Ectodermal cell (in vitro differentiated cells): Measurements from ENCODE around the gene TEAD3.

Experiments used
- H3K27ac ChIP-seq: 2 replicates; pipeline ENCODE4 v1.7.0; 2013; ENCODE audit warnings: mild to moderate bottlenecking, low read depth, low read length; ENCODE audit not compliant: insufficient read depth, poor library complexity, severe bottlenecking
- H3K27me3 ChIP-seq: 2 replicates; pipeline ENCODE4 v1.7.0; 2013; ENCODE audit warnings: mild to moderate bottlenecking, low read length; ENCODE audit not compliant: insufficient read depth, control insufficient read depth, poor library complexity, severe bottlenecking
- H3K36me3 ChIP-seq: one replicate; pipeline ENCODE4 v1.7.0; 2013; ENCODE audit warnings: low read length; ENCODE audit not compliant: control insufficient read depth, insufficient read depth
- H3K4me1 ChIP-seq: one replicate; pipeline ENCODE4 v1.7.0; 2013; ENCODE audit warnings: low read length; ENCODE audit not compliant: control insufficient read depth, insufficient read depth
- H3K4me3 ChIP-seq: 2 replicates; pipeline ENCODE4 v1.7.0; 2013; ENCODE audit warnings: low read depth, low read length, control low read depth; ENCODE audit not compliant: insufficient read depth
- H3K9me3 ChIP-seq: 2 replicates; pipeline ENCODE4 v1.7.0; 2013; ENCODE audit warnings: mild to moderate bottlenecking, low read length, moderate library complexity; ENCODE audit not compliant: control insufficient read depth
- WGBS, 2 experiments: methylation state at CpG; one replicate each; pipeline ENCODE4 v1.1.7; 2013; ENCODE audit warnings: missing lambda C conversion rate in 2 of 2; 5-methylcytosine and 5-hydroxymethylcytosine counted together

The TEAD3 gene

DNA sequence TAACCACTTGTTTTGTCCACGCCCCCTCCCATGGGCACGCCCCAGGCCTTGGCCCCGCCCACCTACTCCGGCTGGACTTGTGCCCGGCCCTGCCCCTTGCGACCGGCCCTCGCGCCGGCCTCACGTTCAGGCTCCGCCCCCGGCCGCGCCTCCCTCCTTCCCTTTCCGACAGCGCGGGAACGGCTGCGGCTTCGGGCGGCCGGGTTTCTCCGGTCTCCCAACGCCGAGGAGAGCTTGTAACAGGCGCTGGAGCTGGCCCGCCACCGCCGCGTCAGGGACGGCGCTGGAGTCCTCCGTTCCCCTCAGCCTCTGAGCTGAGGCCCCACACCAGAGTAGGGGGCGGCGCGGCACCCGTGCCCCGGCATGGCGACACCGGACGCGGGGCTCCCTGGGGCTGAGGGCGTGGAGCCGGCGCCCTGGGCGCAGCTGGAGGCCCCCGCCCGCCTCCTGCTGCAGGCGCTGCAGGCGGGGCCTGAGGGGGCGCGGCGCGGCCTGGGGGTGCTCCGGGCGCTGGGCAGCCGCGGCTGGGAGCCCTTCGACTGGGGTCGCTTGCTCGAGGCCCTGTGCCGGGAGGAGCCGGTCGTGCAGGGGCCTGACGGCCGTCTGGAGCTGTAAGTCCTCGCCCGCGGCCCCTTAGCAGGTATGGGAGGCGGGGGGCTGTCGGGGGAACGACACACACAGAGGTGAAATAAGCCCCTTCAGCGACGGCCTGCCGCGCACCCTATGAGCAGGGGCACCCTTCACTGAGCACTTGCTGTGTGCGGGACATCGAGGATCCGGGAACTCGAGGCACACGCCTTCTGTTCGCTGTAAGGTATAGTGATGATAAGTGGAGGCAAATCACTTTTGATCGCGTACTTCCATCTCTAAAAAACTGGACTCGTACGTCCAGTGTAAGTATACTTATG is 44.4 kb downstream of the TEAD3 start, which contains the start of gene FANCE:
Gene FANCE (plus strand): TSS at position 156 of the 908 bp plus-strand sequence. CDS start 208 bp downstream, at position 364.
- WGBS, 2 experiments: 2% methylated on average over 85 to 87 of the region's 87 CpGs
- no peak within 1 kb of the TSS for H3K27ac ChIP-seq
- H3K27me3 ChIP-seq: peaks cover 25% of the 10 kb centered on the region
- peak within 1 kb of the TSS; percentile 70 for H3K4me3 ChIP-seq
- H3K9me3 ChIP-seq: no peaks in the 10 kb centered on the region
- peaks cover 4% of the 10 kb centered on the region for H3K36me3 ChIP-seq
- peaks cover 21% of the 10 kb centered on the region for H3K4me1 ChIP-seq

DNA sequence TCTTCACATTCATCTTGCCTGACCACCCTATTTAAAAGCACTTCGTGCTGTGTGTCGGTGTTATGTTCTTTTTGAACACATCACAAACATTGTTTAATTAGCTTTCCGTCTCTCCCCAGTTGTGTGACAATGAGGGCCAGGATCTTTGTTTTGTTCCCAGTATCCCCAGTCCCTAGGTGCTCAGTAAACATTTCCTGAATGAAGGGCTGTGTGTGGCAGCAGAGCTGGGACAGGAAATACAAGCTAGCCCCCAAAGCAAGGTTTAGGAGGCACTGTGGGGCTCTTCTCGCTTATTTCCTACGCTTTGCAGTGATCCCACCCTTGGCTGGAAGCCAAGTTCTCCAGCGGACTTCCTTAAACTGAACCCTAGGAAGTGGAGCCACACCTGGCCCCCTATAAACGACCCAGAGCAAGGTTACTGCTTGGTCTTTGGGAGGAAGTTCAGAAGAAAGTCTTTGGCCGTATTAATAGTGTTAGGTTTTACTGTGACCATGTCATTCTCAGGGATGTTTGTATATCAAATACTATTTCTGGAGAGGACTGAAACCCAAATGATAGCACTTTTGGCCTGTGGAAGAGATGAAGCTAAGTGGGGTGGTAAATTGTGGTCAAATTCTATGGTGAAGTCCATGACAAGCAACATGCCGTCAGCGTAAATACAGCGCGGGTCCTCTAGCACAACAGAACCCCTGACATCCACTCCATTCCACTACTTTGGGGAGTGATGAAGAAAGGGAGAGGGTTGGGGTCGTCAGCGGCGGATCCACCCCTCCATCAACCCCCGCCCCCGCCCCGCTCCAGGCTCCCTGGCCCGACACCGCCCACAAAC is 45.3 kb downstream of the TEAD3 start:
- H3K27ac ChIP-seq: no peak overlapping the region
- H3K36me3 ChIP-seq: no peaks in the 10 kb centered on the region
- peaks cover 21% of the 10 kb centered on the region for H3K4me1 ChIP-seq
- 31 to 52% methylated on average over 11 to 20 of the region's 20 CpGs for WGBS, 2 experiments
- no peaks in the 10 kb centered on the region for H3K9me3 ChIP-seq
- peaks cover 25% of the 10 kb centered on the region for H3K27me3 ChIP-seq
- H3K4me3 ChIP-seq: no peak overlapping the region

DNA sequence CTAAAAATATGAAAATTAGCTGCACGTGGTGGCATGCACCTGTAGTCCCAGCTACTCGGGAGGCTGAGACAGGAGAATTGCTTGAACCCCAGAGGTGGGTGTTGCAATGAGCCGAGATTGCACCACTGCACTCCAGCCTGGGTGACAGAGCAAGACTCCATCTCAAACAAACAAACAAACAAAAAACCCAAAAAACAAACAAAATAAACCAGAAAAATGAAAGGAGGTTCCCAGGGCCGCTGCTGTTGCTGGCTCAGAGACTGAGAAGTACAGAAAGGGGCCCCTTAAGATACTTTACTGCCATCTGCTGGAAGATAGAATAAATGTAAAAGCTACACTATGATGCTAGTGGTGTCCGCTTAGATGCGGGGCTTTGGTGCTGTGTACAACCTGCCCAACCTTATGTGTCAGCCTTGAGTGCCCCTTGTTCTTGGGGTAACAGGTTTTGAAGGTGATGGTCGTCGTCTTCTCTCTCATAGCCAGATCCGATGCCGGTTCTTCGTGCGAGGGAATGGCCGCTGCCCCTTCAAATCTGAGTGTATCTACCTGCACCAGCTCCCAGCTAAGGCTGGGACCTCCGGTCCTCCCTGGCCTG is 47.5 kb downstream of the TEAD3 start:
- Histone ChIP-seq H3K27ac (no peak overlapping the region), H3K4me3 (no peak overlapping the region), H3K4me1 (peaks cover 14% of the 10 kb centered on the region), H3K27me3 (peaks cover 25% of the 10 kb centered on the region), H3K9me3 (no peaks in the 10 kb centered on the region), H3K36me3 (no peaks in the 10 kb centered on the region)
- WGBS, 2 experiments: 42 to 47% methylated on average over 14 of the region's 14 CpGs

DNA sequence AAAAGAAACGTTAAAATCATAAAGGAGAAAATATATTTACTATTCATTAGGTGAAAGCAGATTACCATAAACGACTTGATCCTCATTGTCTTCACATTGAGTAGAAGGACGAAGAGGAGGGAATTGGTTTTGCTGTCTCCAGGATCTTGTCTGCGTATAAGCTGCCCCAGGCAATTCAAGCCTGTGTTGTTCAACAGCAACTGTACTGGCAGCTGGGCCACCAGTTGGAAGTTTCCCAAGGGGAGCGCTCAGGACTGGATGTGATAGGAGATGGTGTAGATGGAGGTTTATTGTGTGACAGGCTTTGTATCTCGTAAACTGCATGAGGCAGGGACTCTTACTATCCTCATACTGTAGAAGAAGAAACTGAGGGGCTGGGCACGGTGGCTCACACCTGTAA is 48.7 kb downstream of the TEAD3 start:
- H3K4me3 ChIP-seq: no peak overlapping the region
- WGBS, 2 experiments: 80% methylated on average over 7 of the region's 7 CpGs
- H3K27ac ChIP-seq: no peak overlapping the region
- no peaks in the 10 kb centered on the region for H3K9me3 ChIP-seq
- H3K36me3 ChIP-seq: no peaks in the 10 kb centered on the region
- H3K4me1 ChIP-seq: peaks cover 4% of the 10 kb centered on the region
- peaks cover 21% of the 10 kb centered on the region for H3K27me3 ChIP-seq

DNA sequence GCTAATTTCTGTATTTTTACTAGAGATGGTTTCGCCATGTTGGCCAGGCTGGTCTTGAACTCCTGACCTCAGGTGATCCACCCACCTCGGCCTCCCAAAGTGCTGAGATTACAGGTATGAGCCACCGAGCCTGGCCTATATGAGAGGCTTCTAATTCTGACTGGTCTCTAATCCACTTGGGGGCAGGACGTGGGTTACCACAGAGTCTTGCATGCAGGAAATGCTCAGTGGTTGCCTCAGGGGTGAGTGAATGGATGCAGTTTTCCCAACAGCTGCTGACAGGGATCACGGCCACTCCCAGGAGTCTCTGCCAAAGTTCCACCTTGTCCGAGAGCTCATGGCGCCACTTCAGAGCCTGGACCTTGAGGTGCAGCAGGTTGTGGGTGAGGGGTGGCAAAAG is 51.2 kb downstream of the TEAD3 start:
- Histone ChIP-seq H3K4me1 (no peaks in the 10 kb centered on the region), H3K36me3 (no peaks in the 10 kb centered on the region), H3K27ac (no peak overlapping the region), H3K9me3 (no peaks in the 10 kb centered on the region), H3K27me3 (peaks cover 12% of the 10 kb centered on the region), H3K4me3 (no peak overlapping the region)
- WGBS, 2 experiments: 89 to 93% methylated on average over 7 of the region's 7 CpGs

DNA sequence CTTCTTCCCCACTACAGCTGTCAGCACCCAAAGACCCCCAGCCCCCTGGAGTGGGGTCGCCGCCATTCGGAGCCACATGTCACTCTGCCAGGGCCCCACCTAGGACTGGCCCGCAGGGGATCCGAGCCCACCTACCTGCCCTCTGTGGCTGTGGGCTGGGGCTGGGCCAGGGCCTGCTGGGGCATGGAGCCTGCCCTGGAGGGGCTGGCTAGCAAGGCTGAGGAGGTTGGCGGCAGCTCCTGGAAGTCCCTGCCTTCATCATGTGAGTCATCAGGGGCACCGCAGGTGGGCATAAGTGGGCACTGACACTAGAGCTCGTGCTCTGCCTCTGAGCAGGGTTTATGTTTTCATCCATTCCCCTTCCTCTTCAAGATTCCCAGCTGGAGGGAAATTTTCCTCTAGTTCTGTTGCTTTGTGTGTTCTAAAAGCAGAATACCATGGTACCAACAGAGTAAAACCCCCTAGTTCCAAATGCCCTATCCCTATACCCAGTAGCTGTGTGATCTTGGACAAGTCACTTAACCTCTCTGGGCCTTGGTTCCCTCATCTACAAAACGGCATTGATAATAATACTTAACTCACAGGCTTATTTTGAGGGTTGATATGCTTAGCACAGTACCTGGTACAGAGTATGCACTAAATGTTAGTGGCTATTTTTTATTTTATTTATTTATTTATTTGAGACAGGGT is 53.4 kb downstream of the TEAD3 start:
- 88 to 89% methylated on average over 9 of the region's 9 CpGs for WGBS, 2 experiments
- no peaks in the 10 kb centered on the region for H3K9me3 ChIP-seq
- no peak overlapping the region for H3K27ac ChIP-seq
- H3K27me3 ChIP-seq: no peaks in the 10 kb centered on the region
- no peak overlapping the region for H3K4me3 ChIP-seq
- no peaks in the 10 kb centered on the region for H3K36me3 ChIP-seq
- no peaks in the 10 kb centered on the region for H3K4me1 ChIP-seq

DNA sequence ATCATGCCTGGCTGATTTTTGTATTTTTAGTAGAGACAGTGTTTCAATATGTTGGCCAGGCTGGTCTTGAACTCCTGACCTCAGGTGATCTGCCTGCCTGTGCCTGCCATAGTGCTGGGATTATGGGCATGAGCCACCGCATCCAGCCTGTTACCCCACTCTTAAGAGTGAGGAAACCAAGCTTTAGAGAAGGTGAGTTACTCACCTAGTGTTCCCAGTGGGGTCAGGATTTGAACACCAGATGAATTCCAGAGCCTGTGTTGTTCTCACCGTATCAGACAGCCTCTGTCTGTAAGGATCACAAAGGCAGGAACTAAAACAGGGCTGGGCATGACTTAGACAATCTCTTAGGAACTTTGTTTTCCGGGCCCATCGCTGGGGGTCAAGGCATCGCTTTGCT is 54.2 kb downstream of the TEAD3 start:
- no peak overlapping the region for H3K4me3 ChIP-seq
- no peaks in the 10 kb centered on the region for H3K4me1 ChIP-seq
- H3K9me3 ChIP-seq: no peaks in the 10 kb centered on the region
- H3K27ac ChIP-seq: no peak overlapping the region
- no peaks in the 10 kb centered on the region for H3K36me3 ChIP-seq
- WGBS, 2 experiments: 93% methylated on average over 5 of the region's 5 CpGs
- H3K27me3 ChIP-seq: no peaks in the 10 kb centered on the region

DNA sequence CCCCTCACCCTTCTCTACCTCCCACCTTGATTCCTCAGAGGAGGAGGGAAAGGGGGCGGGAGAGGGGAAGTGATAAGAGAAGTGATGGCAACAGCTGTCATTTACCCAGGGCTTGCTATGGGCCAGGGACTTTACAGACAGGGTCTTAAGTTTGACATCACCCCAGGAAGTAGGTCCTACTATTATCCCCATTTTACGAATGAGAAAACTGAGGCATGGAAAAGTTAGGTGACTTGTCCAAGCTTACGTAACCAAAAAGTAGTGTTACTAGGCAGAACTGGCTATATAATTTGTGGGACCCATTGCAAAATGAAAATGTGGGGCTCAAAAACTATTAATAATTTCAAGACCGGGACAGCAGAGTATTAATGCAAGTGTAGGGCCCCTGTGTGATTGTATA is 55.2 kb downstream of the TEAD3 start:
- H3K4me1 ChIP-seq: no peaks in the 10 kb centered on the region
- no peak overlapping the region for H3K27ac ChIP-seq
- WGBS, 2 experiments: 92 to 93% methylated on average over 3 to 4 of the region's 4 CpGs
- H3K27me3 ChIP-seq: no peaks in the 10 kb centered on the region
- H3K4me3 ChIP-seq: no peak overlapping the region
- no peaks in the 10 kb centered on the region for H3K9me3 ChIP-seq
- no peaks in the 10 kb centered on the region for H3K36me3 ChIP-seq

DNA sequence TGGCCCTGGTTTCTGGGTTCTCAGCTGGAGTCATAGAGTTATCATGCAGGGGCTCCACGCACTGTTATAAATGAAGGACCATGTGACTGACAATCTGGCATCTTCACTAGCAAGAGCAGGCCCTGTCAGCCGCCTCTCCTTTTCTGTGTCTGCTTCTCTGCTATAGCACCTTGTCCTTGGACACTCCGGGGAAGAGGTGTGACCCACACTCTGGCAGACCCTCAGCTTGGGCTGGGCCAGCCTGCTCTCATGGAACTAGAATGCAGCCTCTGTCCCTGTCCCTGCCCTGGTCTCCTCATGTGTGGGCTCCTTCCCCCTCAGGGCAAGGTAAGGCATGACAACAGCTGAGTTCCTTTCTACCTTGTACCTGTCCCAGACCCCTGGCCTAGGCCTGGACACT is 55.7 kb downstream of the TEAD3 start:
- no peaks in the 10 kb centered on the region for H3K4me1 ChIP-seq
- H3K36me3 ChIP-seq: no peaks in the 10 kb centered on the region
- no peaks in the 10 kb centered on the region for H3K9me3 ChIP-seq
- no peak overlapping the region for H3K4me3 ChIP-seq
- 75 to 76% methylated on average over 3 of the region's 3 CpGs for WGBS, 2 experiments
- no peak overlapping the region for H3K27ac ChIP-seq
- no peaks in the 10 kb centered on the region for H3K27me3 ChIP-seq
